ENCODE results near the gene KPNA6.
A peak's percentile ranks its signal among the peaks of the same experiment; 100 is the strongest.

The KPNA6 gene

DNA sequence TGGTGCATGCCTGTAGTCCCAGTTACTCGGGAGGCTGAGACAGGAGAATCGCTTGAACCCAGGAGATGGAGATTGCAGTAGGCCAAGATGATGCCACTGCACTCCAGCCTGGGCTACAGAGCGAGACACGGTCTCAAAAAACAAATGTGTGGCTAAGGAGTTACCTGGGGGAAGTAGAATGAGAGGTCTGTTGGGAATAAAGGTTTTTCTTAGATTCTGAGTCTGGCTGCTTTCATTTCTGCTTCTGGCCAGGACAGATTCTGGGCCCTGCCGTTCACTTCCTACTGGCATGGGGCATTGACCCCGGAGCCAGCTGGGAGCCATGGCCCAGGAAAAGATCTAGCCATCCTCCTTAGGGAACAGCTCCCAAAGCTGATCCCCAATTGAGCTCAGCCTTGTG lies 100.6 kb downstream of the KPNA6 start:
- DNase-seq (ENCODE audit: low read depth): no peak
- TF ChIP-seq, protein P1, sequence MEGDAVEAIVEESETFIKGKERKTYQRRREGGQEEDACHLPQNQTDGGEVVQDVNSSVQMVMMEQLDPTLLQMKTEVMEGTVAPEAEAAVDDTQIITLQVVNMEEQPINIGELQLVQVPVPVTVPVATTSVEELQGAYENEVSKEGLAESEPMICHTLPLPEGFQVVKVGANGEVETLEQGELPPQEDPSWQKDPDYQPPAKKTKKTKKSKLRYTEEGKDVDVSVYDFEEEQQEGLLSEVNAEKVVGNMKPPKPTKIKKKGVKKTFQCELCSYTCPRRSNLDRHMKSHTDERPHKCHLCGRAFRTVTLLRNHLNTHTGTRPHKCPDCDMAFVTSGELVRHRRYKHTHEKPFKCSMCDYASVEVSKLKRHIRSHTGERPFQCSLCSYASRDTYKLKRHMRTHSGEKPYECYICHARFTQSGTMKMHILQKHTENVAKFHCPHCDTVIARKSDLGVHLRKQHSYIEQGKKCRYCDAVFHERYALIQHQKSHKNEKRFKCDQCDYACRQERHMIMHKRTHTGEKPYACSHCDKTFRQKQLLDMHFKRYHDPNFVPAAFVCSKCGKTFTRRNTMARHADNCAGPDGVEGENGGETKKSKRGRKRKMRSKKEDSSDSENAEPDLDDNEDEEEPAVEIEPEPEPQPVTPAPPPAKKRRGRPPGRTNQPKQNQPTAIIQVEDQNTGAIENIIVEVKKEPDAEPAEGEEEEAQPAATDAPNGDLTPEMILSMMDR (conservative IDR thresholded peaks at IDR 0.05; ENCODE audit: low read depth, low read length): no peak
- H3K4me3 ChIP-seq (ENCODE audit: low read length): no peak overlapping the region

DNA sequence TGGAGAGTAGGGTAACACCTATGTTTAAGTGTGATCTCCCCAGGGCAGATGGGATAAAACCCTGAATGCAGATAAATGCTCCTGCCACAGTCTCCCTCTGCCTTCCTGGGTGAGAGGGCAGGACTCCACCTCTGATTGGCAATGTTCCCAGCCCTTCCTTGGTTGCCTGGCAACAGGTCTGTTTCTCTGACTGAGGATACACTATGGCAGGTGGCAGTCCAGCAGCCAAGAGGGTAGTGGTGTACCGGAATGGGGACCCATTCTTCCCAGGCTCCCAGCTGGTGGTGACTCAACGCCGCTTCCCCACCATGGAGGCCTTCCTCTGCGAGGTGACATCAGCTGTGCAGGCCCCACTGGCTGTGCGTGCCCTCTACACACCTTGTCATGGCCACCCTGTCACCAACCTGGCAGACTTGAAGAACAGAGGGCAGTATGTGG lies 101.1 kb downstream of the KPNA6 start, which contains the start of gene DCDC2B:
DCDC2B (plus strand) TSS at position 199 of the 438 bp plus-strand sequence; CDS start at position 204, 5 bp downstream.
- TF ChIP-seq, protein P1 (conservative IDR thresholded peaks at IDR 0.05; ENCODE audit: low read depth, low read length): no peak
- no peak within 1 kb of the TSS for H3K4me3 ChIP-seq (ENCODE audit: low read length)
- peak; percentile 39 for DNase-seq (ENCODE audit: low read depth)

GRCh38 chr1:32215629-32216480 lies 108.0 kb downstream of the KPNA6 start:
- TF ChIP-seq, protein P1 (conservative IDR thresholded peaks at IDR 0.05; ENCODE audit: low read depth, low read length): peak; percentile 85
- DNase-seq (ENCODE audit: low read depth): no peak
- no peak overlapping the region for H3K4me3 ChIP-seq (ENCODE audit: low read length)

DNA sequence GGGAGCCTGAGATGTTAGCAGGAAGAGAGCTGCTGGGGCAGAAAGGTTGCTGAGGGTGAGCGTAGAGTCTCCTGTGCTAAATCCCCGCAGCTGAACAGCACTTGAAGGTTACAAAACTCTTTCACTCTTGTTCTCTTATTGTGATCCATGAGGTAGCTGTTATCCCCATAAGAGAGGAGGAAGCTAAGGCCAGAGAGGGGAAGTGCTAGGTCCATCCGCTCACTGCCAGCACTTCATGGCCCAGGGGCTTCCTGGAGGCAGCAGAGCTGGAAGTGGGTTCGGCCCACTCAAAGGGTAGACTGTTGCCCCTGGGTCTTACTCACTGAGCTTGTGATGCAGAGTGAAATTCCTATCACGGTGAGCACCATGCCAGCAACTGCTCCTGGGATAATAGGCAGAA lies 108.7 kb downstream of the KPNA6 start:
- DNase-seq (ENCODE audit: low read depth): no peak
- TF ChIP-seq, protein P1 (conservative IDR thresholded peaks at IDR 0.05; ENCODE audit: low read depth, low read length): no peak
- no peak overlapping the region for H3K4me3 ChIP-seq (ENCODE audit: low read length)

- TF ChIP-seq, protein P1 (conservative IDR thresholded peaks at IDR 0.05; ENCODE audit: low read depth, low read length): no peak
- no peak overlapping the region for H3K4me3 ChIP-seq (ENCODE audit: low read length)
- DNase-seq (ENCODE audit: low read depth): no peak
Measured at GRCh38 chr1:32219022-32219421, 111.2 kb downstream of the KPNA6 start.

DNA sequence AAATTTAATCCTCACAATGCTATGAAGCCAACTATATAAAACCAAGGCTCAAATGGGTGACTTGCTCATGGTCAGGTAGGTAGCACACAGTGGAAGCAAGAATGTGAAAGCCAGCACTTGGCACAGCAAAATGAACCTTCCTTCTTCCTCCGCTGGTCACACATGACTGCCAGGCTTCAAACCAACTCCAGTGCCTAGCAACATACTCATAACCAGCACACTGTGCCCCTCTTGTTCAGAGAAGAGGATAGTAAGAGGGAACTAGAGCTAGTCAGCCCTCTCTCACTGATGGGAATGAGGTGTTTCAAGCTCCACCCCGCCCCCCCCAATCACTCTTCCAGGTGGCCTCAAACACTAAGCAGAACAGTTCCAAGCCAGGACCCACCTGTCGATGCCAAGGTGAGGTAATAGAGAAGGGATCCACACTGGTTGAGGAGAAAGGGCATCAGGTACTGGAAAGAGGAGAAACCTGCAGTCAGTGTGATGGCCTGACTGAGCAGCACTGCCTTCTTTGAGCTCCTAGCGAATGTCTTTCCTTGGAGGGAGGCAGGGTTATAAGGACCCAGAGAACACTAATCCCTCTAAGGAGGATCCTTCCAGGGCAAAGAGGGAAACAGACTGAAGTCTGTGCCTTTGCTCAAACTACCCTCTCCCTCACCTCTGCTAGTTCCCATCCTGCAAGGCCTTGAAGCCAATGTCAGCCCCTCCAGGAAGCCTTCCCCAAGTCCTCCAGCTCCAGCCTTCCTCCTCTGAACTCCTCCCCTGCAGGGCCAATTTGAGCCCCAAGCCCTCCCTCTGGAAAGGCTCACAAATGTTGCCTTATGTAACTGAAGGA lies 113.1 kb downstream of the KPNA6 start:
- TF ChIP-seq, protein P1 (conservative IDR thresholded peaks at IDR 0.05; ENCODE audit: low read depth, low read length): no peak
- no peak for DNase-seq (ENCODE audit: low read depth)
- H3K4me3 ChIP-seq (ENCODE audit: low read length): peak overlapping the region; percentile 98
